GM19193 (cell line): Measurements from ENCODE around the gene WBP4.

Source experiments
- POLR2A ChIP-seq: IDR thresholded peaks from 4 replicates; pipeline ENCODE4 v1.6.1; 2011; ENCODE audit not compliant: insufficient read depth, insufficient read length; ENCODE audit errors: extremely low read depth

The WBP4 gene

DNA sequence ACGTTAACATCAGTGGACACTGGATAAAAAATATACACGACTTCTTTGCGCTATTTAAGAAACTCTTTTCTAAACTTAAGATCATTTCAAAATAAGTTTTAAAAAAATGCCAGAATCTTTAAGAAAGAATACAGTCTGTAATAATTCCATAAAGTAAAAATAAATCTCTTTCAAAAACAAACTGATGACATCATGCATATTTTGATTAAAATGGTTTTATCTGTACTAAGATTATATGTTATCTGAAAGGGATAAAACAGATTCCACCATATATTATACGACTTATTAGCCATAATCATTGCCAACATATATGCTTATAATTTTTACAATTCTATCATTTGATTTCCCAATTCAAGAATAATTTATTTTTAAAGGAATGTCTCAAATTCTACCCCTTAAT lies 26.9 kb upstream of the WBP4 start:
- no peak for TF ChIP-seq POLR2A

DNA sequence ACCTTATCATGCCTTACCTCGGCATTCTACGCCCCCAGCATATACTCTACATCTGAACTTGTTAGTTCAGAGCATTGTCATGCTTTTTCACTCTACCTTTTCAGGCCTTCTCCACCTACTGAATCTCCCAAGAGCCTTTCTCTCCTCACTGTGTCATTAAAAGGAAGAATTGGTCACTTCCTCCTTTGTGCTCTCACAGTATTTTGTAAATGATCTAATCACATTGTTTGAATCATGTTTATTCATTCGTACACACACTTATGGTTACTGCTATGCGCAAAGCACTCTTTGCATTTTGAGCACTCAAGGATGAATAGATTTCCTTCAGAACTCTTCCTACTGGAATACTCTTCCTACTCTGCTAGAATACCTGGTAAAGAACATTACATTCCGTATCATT lies 26.4 kb upstream of the WBP4 start:
- TF ChIP-seq POLR2A = no peak

DNA sequence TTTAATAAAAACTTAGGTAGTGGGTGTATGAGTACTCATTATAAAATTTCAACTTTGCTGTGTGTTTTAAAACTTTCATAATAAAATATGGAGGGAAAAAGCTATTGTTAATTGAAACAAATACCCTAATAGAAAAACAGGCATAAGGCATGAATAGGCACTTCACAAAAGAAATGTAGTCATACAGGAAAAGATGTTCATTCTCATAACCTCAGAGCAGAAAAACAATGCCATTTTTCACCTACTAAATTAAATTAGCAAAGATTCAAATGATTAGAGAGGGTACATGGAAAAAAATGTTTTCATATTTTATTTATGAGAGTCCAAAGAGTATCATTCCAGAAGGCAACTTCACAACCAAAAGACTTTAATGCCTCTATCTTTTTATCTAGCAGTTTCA lies 21.6 kb upstream of the WBP4 start:
- TF ChIP-seq POLR2A = no peak

DNA sequence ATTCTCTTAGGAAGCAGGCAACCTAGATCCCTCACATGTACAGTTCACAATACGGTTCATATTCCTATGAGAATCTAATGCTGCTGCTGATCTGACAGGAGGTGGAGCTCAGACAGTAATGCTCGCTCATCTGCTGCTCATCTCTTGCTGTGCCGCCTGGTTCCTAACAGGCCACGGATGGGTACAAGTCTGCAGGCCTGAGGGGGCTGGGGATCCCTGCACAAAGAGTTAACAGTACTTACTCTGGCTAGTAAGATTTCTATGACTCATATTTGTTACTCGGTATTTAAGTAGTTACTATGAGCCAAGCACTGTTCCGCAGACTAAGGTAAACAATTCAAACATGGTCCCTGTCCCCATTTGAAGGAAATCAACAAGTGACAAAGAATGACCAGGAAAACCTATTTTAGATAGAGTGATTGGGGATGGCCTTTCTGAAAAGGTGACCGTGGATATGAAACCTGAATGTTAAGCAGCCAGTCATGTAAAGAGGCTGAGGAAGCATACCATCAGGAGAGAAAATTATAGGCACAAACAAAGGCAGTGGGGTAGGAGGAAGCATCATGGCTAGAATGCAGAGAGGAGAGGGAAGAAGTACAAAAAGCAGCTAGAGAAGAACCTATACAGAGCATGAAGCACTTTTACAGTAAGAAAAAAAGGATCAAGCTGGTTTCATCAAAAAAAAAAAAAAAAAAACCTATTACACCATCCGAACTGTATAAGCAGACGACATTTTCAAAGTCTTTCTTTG lies 20.6 kb upstream of the WBP4 start:
- no peak for TF ChIP-seq POLR2A

DNA sequence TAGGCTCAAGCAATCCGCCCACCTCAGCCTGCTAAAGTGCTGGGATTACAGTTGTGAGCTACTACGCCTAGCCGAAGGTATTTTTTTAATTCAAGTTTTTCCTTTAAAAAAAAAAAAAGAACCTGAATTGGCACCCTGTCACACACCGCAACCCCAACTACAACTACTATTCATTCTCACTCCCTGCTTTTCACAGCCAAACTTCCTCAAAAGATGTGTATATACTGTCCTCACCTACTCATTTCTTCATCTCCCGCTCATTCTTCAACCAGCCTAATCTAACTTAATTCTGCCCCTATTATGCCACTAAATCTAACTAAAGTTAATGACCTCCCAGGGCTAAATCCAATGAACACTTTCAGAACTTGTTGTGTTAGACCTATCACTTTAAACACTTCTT lies 12.7 kb upstream of the WBP4 start:
- no peak for TF ChIP-seq POLR2A

DNA sequence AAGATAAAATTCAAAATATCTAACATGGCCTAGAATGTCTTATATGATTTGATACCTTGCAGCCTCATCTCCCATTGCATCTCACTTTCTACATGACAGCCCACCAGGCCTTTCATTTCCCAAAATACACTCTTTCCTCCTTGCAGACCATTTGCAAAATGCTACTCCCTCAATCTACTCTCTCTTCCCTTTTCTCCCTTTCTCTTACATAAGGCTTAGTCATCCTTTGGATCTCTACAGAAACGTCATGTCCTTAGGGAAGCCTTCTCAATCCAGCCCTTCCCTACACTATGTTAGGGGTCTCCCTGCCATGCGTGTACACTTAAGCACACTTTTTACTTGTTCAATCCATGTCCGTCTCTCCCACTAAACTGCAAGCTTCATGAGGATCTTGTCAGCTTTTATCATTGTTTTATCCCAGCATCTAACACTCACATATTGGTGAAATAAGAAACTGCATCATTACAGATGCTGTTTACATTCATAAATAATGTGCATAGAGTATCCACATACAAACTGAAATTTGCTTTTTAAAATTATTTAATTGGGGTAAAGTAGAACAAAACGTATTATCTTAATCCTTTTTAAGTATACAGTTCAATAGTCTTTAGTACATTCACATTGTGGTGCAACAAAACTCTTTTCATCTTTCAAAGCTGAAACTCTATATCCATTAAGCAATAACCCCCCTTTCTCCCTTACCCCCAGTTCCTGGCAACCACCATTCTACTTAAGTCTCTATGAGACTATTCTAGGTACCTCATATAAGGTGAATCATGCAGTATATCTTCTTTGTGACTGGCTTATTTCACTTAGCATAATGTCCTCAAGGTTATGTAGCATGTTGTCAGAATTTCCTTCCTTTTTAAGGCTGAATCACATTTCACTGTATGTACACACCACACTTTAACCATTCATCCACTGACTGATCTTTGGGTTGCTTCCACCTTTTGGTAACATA lies 11.5 kb upstream of the WBP4 start:
- no peak for TF ChIP-seq POLR2A

DNA sequence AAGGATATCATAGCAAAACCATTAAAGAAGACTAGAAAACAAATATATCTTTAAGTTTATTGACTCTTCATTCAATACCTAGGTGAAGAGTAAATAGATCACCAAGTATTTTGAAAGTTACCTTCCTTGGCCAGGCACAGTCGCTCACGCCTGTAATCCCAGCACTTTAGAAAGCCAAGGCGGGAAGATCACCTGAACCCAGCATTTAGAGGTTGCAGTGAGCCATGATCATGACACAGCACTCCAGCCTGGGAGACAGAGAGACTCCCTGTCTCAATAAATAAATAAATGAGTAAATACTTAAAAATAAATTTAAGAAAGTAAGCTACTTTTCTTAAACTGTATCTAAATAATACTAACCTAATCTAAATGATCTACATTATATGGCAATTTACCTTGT lies 8.9 kb upstream of the WBP4 start:
- no peak for TF ChIP-seq POLR2A

DNA sequence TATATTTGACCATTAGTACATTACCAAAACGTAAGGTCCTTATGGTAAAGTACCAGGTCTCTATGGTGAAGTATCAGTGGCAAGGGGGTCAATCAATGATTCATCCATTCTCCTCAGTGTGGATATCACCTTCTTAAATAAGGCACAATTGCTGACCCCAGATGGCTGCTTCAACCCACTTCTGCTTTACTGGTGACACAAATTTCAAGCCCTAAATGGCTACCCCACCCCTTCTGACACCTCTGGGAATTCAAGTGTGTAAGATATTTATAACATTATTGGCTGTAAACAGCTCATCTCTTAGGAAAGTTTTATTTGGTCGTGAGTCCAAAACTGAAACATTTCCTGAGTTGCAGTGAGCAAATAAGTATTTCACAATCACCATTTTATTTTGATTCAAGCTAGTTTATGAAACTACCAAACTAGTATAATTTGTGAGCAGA lies 7.9 kb upstream of the WBP4 start:
- TF ChIP-seq POLR2A = no peak

DNA sequence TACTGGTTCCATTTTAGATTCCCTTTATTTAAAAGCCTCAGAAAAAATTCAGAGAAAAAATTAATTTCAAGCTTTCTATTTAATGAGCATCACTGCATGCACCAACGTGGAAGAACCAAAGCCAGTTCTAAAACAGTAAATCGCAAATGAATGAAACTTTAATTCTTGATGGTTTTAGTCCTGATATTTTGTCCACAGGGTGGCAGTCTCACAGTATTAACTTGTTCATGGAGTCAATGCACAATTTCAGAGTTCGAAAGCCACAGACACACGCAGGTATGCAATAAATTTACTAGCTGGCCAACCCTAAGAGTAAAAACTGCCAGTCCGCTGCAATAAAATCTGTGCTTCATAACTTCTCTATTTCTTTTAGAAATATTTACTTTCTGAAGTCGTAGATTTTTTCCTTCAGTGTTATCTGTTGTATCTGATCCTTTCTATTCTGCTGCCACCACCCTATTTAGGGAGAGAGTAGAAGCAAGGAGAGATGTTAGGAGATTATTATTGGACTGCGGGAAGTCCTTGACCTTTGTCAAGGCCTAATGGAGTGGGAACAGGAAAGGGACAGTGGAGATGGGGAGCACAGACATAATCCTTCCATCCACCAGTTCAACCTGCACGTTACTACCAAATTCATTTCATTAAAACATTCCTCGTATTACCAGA lies 7.0 kb upstream of the WBP4 start:
- no peak for TF ChIP-seq POLR2A

DNA sequence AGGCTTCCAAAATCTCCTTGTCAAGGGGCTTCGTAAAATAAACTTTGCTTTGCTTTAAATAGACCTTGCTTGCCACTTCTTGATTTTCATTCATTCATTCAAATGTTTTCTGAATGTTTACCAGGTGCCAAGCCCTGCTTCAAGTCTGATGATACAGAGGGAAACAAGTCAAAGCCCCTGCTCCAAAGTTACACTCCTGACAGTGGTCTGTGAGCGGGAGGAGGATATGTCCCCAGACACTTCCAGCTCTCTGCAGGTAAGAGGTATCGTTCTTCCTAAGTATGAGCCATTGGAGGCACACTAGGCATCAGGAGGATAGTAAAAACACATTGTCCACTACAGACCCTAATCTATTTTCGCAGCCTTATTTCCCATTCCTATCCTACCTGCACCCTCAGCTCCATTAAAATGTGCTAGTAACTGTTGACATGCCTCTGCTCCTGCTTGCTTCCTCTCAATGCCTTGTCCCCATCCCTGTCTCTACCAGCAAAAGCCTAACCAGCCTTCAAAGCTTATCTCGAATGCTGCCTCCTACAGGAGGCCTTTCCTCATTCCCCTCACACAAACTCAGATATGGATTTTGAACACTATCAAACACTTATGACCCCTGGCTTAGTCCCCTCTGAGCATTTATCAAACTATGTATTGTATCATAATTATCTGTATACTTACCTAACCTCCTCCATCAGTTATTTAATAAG lies 6.2 kb upstream of the WBP4 start:
- TF ChIP-seq POLR2A = no peak

DNA sequence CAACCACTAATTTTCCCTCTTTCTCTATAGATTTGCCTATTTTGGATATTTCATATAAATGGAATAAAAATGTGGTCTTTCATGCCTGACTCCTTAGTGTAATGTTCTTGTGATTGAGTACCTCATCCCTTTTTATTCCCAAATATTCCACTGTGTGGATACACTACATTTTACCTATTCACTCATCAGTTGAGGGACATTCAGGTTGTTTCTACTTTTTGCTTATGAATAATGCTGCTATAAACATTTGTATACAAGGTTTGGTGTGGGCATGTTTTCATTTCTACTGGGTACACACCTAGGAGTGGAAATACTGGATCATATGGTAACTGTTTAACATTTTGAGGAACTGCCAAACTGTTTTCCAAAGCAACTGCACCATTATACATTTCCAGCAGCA lies 5.1 kb upstream of the WBP4 start:
- no peak for TF ChIP-seq POLR2A

DNA sequence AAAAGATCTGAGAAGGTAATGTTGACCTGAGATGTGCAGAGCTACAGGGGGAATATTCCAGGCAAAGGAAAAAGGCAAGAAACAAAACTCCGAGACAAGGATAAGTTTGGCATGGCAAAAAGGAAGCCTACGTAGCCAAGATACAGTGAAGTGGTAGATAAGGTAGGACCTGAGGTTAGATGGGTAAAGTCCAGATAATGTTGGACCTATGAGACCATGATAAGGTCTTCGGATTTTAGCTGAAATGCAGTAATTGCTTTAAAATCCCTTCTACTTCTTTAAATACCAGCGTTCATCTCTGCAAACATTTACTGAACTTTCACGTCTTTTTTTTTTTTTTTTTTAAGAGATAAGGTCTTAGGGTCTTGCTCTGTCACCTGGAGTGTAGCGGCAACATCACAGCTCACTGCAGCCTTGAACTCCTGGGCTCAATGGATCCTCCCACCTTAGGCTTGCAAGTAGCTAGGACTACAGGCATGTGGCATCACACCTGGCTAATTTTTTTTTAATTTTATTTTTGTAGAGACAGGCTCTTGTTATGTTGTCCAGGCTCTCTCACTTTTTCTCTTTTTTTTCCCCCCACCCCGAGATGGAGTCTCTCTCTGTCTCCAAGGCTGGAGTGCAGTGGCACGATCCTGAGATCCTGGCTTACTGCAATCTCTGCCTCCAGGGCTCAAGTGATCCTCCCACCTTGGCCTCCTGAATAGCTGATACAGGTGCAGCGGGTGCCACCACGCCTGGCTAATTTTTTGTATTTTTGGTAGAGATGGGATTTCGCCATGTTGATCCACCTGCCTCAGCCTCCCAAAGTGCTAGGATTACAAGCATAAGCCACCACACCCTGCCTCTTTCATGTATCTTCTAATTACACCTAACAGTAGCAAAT lies 4.2 kb upstream of the WBP4 start:
- no peak for TF ChIP-seq POLR2A

DNA sequence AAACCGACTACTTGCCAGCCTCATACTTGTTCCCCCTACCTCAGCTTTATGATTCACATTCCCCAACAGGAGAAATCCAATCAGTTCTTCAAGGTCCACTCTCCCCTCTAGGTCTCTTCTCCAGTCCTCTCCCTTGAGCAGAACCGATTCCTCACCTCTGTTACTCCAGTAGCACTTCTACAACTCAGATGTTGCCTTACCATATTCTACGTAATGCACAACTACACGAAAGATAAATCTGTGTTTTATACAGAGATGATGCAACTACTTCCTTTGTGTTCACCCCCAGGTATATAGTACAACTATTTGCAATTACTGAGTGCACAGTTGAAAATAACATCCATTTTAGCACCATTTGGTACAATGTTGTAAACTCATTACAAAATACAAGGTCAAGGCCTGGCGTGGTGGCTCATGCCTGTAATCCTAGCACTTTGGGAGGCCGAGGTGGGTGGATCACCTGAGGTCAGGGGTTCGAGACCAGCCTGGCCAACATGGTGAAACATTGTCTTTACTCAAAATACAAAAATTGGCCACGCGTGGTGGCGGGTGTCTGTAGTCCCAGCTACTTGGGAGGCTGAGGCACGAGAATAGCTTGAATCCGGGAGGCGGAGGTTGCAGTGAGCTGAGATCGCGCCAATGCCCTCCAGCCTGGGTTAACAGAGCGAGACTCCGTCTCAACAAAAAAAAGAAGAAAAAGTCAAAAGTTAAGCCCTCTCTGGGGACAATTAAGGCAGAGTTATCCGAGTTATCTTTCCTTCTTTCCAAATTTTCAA lies 2.8 kb upstream of the WBP4 start:
- TF ChIP-seq POLR2A = no peak

DNA sequence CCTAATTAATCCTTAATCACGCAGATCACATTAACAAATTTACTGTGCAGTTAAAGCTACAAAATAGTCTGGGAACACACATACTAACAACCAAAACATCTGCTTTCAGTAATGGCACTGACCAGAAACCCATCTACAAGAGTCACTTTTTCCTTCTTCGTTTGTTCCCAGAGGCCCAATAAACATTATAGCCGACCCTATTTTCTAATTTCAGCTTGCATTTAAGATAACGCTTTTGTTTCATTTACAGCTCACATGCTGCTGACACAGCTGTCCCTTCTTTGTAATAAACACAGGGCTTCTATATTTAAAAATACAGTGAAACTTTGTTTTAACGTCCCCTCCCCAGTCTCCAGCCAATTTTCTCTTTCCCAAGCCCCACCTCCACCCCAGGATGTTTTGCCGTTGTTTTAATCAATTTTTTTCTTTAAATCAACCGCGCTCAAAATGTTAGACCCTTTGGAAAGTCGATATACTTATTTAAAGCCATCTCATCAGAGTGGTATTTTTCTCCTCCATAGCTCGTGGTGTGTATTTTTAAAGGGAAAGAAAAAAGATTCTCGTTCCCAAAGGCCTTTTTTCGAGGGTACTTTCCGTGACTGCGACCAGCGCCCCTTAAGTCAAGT lies 1.7 kb upstream of the WBP4 start:
- TF ChIP-seq POLR2A = no peak
